Subcutaneous adipose tissue (tissue), 4 donors: ENCODE measurements around the gene SHB. TPM values are rescaled to one million over a fixed set of nuclear protein-coding genes. Genes with fewer than 3 reads are reported as not detected.

ENCODE experiments used
- total RNA-seq, 4 donors: library from RNA; depleted of rRNA; stranded (reverse); fragments of >200 nt; gene quantifications; one replicate each; pipeline ENCODE4 v1.1.0, GENCODE V29; 2016
- TF ChIP-seq, protein P1 (sequence below): fragments of 450-650 bp; IDR thresholded peaks from one replicate; pipeline ENCODE4 v1.5.1; 2016; ENCODE audit warnings: low read depth, mild to moderate bottlenecking, control low read depth, antibody characterized with exemption, moderate library complexity

The SHB gene
- total RNA-seq, 4 donors from 2014 or later = 2.6 to 5.7 (median 4.7) TPM

GRCh38 chr9:37922363-37923117, 146.5 kb downstream of the SHB start:
- TF ChIP-seq, protein P1, sequence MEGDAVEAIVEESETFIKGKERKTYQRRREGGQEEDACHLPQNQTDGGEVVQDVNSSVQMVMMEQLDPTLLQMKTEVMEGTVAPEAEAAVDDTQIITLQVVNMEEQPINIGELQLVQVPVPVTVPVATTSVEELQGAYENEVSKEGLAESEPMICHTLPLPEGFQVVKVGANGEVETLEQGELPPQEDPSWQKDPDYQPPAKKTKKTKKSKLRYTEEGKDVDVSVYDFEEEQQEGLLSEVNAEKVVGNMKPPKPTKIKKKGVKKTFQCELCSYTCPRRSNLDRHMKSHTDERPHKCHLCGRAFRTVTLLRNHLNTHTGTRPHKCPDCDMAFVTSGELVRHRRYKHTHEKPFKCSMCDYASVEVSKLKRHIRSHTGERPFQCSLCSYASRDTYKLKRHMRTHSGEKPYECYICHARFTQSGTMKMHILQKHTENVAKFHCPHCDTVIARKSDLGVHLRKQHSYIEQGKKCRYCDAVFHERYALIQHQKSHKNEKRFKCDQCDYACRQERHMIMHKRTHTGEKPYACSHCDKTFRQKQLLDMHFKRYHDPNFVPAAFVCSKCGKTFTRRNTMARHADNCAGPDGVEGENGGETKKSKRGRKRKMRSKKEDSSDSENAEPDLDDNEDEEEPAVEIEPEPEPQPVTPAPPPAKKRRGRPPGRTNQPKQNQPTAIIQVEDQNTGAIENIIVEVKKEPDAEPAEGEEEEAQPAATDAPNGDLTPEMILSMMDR = no peak

- TF ChIP-seq, protein P1 = no peak
Observed at GRCh38 chr9:37921546-37922300, 147.3 kb downstream of the SHB start.

DNA sequence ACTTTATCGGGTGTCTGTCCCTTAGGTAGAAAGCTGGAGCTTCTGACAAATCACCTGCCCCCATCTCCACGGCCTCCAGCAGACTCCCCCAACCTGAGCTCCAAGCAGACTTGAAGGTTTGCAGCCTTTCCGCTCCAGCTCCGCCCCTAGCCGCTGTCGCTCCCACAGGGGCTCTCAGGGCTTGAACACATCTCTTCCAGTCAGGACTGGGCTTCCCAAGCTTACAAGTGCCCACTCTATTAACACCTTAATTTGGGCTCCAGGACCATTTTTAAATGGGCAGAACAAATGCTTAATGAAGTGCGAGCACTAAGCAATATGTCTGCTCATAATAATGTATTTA, 147.9 kb downstream of the SHB start:
- TF ChIP-seq, protein P1 = no peak

DNA sequence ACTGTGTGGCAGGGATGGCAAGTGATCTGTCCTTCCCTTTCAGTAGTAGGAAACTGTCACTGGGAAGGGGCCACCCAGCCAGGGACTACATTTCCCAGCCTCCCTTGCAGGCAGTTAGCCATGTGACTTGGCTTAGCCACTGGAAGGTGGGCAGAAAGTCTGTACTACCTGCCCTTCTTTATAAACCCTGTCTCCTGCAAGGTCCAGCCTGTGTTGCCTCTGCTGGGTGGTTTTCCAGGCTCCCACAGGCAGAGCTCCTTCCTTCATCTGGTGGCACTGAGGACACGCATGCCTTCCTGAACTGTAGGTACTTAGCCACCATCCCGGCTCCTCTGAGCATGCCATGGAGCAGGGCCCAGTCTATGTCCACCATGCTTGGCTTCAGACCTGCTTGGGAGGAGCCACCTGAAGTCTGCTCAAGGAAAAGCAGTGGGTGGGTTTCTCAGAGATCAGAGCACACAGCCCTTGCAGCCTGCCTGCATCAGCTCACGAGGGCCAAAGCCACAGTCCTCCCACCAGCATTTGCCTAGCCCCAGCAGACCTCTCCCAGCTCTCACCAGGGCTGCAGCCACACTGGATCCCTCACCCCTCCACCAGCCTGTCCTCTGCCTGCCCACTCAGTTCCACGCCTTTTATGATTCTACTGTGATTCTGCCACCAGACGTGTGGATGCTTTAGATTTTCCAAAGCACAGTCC, 148.4 kb downstream of the SHB start:
- TF ChIP-seq, protein P1 = no peak

DNA sequence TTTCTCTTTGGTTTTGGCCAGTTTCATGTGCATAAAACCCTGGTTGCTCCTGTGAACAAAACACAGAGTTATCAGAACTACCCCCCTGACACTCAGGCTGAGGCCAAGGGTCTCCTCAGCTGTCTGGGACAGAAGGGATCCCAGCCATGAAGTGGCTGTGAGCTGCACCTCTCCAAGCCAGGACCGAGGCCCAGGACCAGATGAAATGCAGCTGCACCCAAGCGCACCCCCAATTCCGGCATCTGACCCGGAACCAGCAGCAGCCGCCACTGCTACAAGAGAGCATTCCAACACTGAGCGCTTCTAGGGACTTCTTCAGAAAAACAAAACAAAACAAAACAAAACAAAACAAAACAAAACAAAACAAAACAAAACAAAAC, 149.1 kb downstream of the SHB start:
- TF ChIP-seq, protein P1 = no peak

DNA sequence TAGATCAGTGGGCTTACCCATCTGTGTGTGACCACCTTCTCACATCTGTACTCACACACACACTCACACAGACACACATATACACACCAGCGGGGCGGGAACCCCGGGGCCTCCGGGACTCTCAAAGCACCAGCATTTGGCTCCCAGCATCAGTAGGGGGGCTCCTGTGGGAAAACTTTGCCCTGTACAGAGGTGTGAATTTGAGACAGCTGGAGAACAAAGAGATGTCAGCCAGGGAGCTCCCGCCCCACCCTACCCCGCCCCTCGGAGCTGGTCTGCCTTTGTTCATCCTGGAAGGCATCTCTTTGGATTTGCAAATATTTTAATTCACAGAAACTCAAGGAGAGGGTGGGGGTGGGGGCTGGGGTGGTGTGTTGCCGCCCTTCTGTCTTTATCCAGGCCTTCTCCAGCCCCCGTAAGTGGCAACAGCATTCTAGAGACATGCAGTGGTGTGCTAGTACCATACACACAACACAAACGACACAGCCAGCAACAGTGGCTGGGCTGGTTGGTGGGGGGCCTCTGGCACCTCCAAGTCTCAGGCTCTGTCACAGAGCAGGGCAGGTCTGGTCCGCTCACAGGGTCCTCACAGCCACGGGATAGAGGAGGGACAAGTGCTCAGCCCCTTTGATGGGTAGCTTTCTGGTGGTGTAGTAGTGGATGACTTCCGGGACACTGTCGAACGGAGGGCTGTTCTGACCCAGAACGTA, 149.6 kb downstream of the SHB start:
- TF ChIP-seq, protein P1 = no peak
